Type B pancreatic cell (in vitro differentiated cells): Measurements from ENCODE around the gene PARD3B. TPM values are rescaled to one million over a fixed set of nuclear protein-coding genes. Genes with fewer than 3 reads are reported as not detected.

Source experiments
- DNase-seq: peaks from one replicate; pipeline ENCODE4 v3.0.0; 2021; ENCODE audit warnings: mixed read lengths; ENCODE audit not compliant: unreplicated experiment; ENCODE audit errors: extremely low spot score
- H3K27ac Mint-ChIP-seq: 2 replicates; pipeline ENCODE4 v1.8.0; 2021; ENCODE audit warnings: mild to moderate bottlenecking, mixed read lengths
- H3K27me3 Mint-ChIP-seq: 2 replicates; pipeline ENCODE4 v1.8.0; 2021; ENCODE audit warnings: mixed read lengths
- H3K36me3 Mint-ChIP-seq: 2 replicates; pipeline ENCODE4 v1.8.0; 2021; ENCODE audit warnings: mixed read lengths
- H3K4me1 Mint-ChIP-seq: one replicate; pipeline ENCODE4 v1.8.0; 2021; ENCODE audit warnings: mixed read lengths; ENCODE audit not compliant: unreplicated experiment
- H3K4me3 Mint-ChIP-seq: 2 replicates; pipeline ENCODE4 v1.8.0; 2021; ENCODE audit warnings: mild to moderate bottlenecking, mixed read lengths
- H3K9me3 Mint-ChIP-seq: 2 replicates; pipeline ENCODE4 v1.8.0; 2021; ENCODE audit warnings: mixed read lengths
- CTCF ChIP-seq: fragments of 200-600 bp; sonication (generic); conservative IDR thresholded peaks from 2 replicates; pipeline ENCODE4 v1.5.0; 2021; ENCODE audit warnings: antibody characterized with exemption, mild to moderate bottlenecking
- total RNA-seq: library from RNA; stranded (reverse); gene quantifications from 2 replicates; pipeline ENCODE4 v1.2.1, GENCODE V29; 2021; ENCODE audit warnings: low replicate concordance

PARD3B gene
- total RNA-seq, 1 donor from 2014 or later: 15.9 TPM

- H3K4me3 Mint-ChIP-seq: no peak overlapping the region
- no peaks in the 10 kb centered on the region for H3K4me1 Mint-ChIP-seq
- no peaks in the 10 kb centered on the region for H3K9me3 Mint-ChIP-seq
- no peaks in the 10 kb centered on the region for H3K36me3 Mint-ChIP-seq
- no peak for DNase-seq
- peaks cover 4% of the 10 kb centered on the region for H3K27me3 Mint-ChIP-seq
- TF ChIP-seq CTCF: no peak
- H3K27ac Mint-ChIP-seq: no peak overlapping the region
These were observed 40.7 kb upstream of the PARD3B start for GRCh38 chr2:204504594-204504993.

GRCh38 chr2:204505488-204505887 is 39.8 kb upstream of the PARD3B start:
- no peak for TF ChIP-seq CTCF
- Mint-ChIP-seq H3K27me3 (peaks cover 4% of the 10 kb centered on the region), H3K9me3 (no peaks in the 10 kb centered on the region), H3K4me1 (no peaks in the 10 kb centered on the region), H3K36me3 (no peaks in the 10 kb centered on the region), H3K27ac (no peak overlapping the region), H3K4me3 (no peak overlapping the region)
- no peak for DNase-seq

- Mint-ChIP-seq H3K4me3 (no peak overlapping the region), H3K4me1 (peaks cover 2% of the 10 kb centered on the region), H3K27me3 (peaks cover 4% of the 10 kb centered on the region), H3K9me3 (no peaks in the 10 kb centered on the region), H3K27ac (no peak overlapping the region), H3K36me3 (no peaks in the 10 kb centered on the region)
- TF ChIP-seq CTCF: no peak
- DNase-seq: no peak
These were observed 39.3 kb upstream of the PARD3B start for GRCh38 chr2:204505946-204506345.

DNA sequence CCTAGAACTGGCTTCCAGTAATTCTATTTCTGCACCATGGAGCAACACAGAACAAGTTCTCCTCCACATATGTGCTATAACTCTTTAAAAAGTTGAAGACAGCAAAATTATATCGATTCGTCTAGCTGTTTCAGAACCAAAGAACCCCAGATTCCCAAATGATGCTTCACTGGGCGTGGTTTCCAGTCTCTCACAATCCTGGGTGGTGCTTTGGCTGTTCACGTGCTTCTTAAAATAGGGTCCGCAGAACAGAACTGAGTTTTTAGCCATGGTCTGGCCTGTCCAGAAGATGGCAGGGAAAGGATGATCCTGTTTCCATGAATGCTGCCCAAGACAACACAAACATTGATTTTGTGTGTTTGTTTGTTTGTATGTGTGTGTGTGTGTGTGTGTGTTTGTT is 37.6 kb upstream of the PARD3B start:
- Mint-ChIP-seq H3K4me3 (no peak overlapping the region), H3K9me3 (no peaks in the 10 kb centered on the region), H3K4me1 (peaks cover 5% of the 10 kb centered on the region), H3K27me3 (peaks cover 4% of the 10 kb centered on the region), H3K27ac (no peak overlapping the region), H3K36me3 (no peaks in the 10 kb centered on the region)
- TF ChIP-seq CTCF: no peak
- no peak for DNase-seq

GRCh38 chr2:204510709-204511420 is 34.4 kb upstream of the PARD3B start:
- Mint-ChIP-seq H3K36me3 (no peaks in the 10 kb centered on the region), H3K4me1 (peaks cover 5% of the 10 kb centered on the region), H3K27me3 (peaks cover 4% of the 10 kb centered on the region), H3K9me3 (no peaks in the 10 kb centered on the region), H3K4me3 (no peak overlapping the region), H3K27ac (no peak overlapping the region)
- DNase-seq: no peak
- no peak for TF ChIP-seq CTCF
